K562 (cell line): ENCODE measurements around the gene LILRA2. TPM values are rescaled to one million over a fixed set of nuclear protein-coding genes. Genes with fewer than 3 reads are reported as not detected.

Experiments used
- ATAC-seq: fragments of 200-7000 bp; cut with Tn5 transposase; 3 replicates; pipeline ENCODE4 v1.9.1; 2020; ENCODE audit warnings: moderate library complexity
- BruUV-seq: library from RNA; stranded (reverse); fragments of 400-500 nt; replicated peaks from 2 replicates; lab custom pipeline; 2021; lab: Mats Ljungman, UMichigan
- CTCF ChIA-PET: fragments of 300-600 bp; formaldehyde crosslinking; extraction: SDS; loops from one replicate; lab custom pipeline; 2021; ENCODE audit warnings: low intra/inter-chr PET ratio; lab: Yijun Ruan, JAX
- POLR2A ChIA-PET: fragments of 300-600, 350-650 bp; sonication (Branson Sonifier 250); formaldehyde crosslinking; extraction: SDS; loops from one replicate; lab custom pipeline; 2021; ENCODE audit warnings: antibody characterized with exemption, inconsistent platforms; lab: Yijun Ruan, JAX
- DNase-seq, 4 experiments: peaks; one replicate each; pipeline versions ENCODE4 v3.0.0 to v3.0.0-alpha.2; 2011 to 2018; ENCODE audit warnings: low spot score in 3 of 4, mixed read lengths in 3 of 4; ENCODE audit errors: extremely low read depth in 1 of 4
- FAIRE-seq: peaks from 2 replicates; lab custom pipeline; 2011; peaks lifted over from hg19 to GRCh38; lab: Jason Lieb, UNC
- H2AFZ ChIP-seq: 2 replicates; pipeline ENCODE4 v1.6.0; 2011; ENCODE audit warnings: low read depth, low read length, control low read depth, inconsistent platforms
- H3K27ac ChIP-seq: fragments of 200-600 bp; 3 replicates; pipeline ENCODE4 v1.8.0; 2011; ENCODE audit warnings: low read depth, mild to moderate bottlenecking, control low read depth, inconsistent platforms, low read length, moderate library complexity, mixed read lengths; ENCODE audit errors: extremely low read depth
- H3K27me3 ChIP-seq, 2 experiments: fragments of 300-600 bp in 1 of 2; 2 replicates in 1 of 2; 3 replicates in 1 of 2; pipeline versions ENCODE4 v1.6.0 to v1.8.0; 2011; ENCODE audit warnings: inconsistent platforms in 2 of 2, low read length in 2 of 2, mild to moderate bottlenecking in 1 of 2, mixed read lengths in 1 of 2, moderate library complexity in 1 of 2; ENCODE audit not compliant: control insufficient read depth in 2 of 2, insufficient read depth in 2 of 2
- H3K36me3 ChIP-seq: fragments of 300-600 bp; 3 replicates; pipeline ENCODE4 v1.8.0; 2011; ENCODE audit warnings: mild to moderate bottlenecking, low read length, inconsistent platforms; ENCODE audit not compliant: control insufficient read depth, insufficient read depth
- H3K4me1 ChIP-seq, 2 experiments: fragments of 200-600 bp in 1 of 2; replicated peaks in 1 of 2; 2 replicates in 1 of 2; 3 replicates in 1 of 2; pipeline versions ENCODE4 v1.5.1 to v1.8.0; 2011; ENCODE audit warnings: inconsistent platforms in 2 of 2, low read length in 2 of 2, mild to moderate bottlenecking in 1 of 2, mixed read lengths in 1 of 2, moderate library complexity in 1 of 2; ENCODE audit not compliant: control insufficient read depth in 2 of 2, insufficient read depth in 2 of 2
- H3K4me2 ChIP-seq: 2 replicates; pipeline ENCODE4 v1.6.1; 2011; ENCODE audit warnings: low read length, control low read depth, inconsistent platforms, mixed read lengths; ENCODE audit not compliant: insufficient read depth
- H3K4me3 ChIP-seq: fragments of 200-600 bp; sonication (generic), shearing (Covaris generic); 2 replicates; pipeline ENCODE4 v1.5.1; 2016; ENCODE audit warnings: control low read depth, inconsistent platforms
- H3K79me2 ChIP-seq: fragments of 200-600 bp; 3 replicates; pipeline ENCODE4 v1.8.0; 2011; ENCODE audit warnings: low read length, inconsistent platforms; ENCODE audit not compliant: control insufficient read depth, insufficient read depth
- H3K9ac ChIP-seq, 2 experiments: 2 replicates each; pipeline versions ENCODE4 v1.6.0 to v1.6.1; 2011; ENCODE audit warnings: low read depth in 2 of 2, low read length in 2 of 2, control low read depth in 1 of 2, inconsistent platforms in 1 of 2, mild to moderate bottlenecking in 1 of 2, mixed read lengths in 1 of 2; ENCODE audit not compliant: insufficient read depth in 1 of 2
- H3K9me1 ChIP-seq: one replicate; pipeline ENCODE4 v1.6.0; 2011; ENCODE audit warnings: inconsistent platforms, mild to moderate bottlenecking, low read length, moderate library complexity; ENCODE audit not compliant: control insufficient read depth, insufficient read depth
- H3K9me3 ChIP-seq: replicated peaks from 2 replicates; pipeline ENCODE4 v1.5.1; 2011; ENCODE audit warnings: low read depth, low read length, inconsistent platforms; ENCODE audit not compliant: control insufficient read depth, insufficient read depth
- H4K20me1 ChIP-seq: replicated peaks from 2 replicates; pipeline ENCODE4 v1.6.1; 2011; ENCODE audit warnings: low read length, inconsistent platforms, mixed read lengths; ENCODE audit not compliant: control insufficient read depth, insufficient read depth
- CREM ChIP-seq: IDR thresholded peaks from 2 replicates; pipeline ENCODE4 v1.6.1; 2014; ENCODE audit warnings: antibody characterized with exemption, low read depth
- NR3C1 ChIP-seq: sonication (generic); formaldehyde crosslinking; IDR thresholded peaks from 2 replicates; pipeline ENCODE4 v1.8.1; 2022; ENCODE audit warnings: missing genetic modification reagents
- RBM17 ChIP-seq: fragments of 200-400 bp; formaldehyde crosslinking; IDR thresholded peaks from 2 replicates; pipeline ENCODE4 v1.6.1; 2017; ENCODE audit warnings: low read depth, mild to moderate bottlenecking, low read length, borderline replicate concordance
- TBL1XR1 ChIP-seq, 2 experiments: IDR thresholded peaks; 2 replicates each; pipeline ENCODE4 v1.6.1; 2012; ENCODE audit warnings: improper control_type of control experiment in 2 of 2, low read length in 2 of 2, mild to moderate bottlenecking in 1 of 2
- ZBTB9 ChIP-seq: fragments of 450-650 bp; formaldehyde crosslinking; IDR thresholded peaks from 2 replicates; pipeline ENCODE4 v1.4.0; 2020; ENCODE audit warnings: mild to moderate bottlenecking, moderate library complexity
- WGBS: fragments of 100-300 bp; shearing (Covaris generic); methylation state at CpG from one replicate; pipeline ENCODE4 v1.1.6; 2016; ENCODE audit warnings: low coverage, mixed read lengths; ENCODE audit not compliant: insufficient coverage; ENCODE audit errors: missing lambda C conversion rate; 5-methylcytosine and 5-hydroxymethylcytosine counted together
- in situ Hi-C: fragments of 300-500 bp; cut with MboI; formaldehyde crosslinking; loops from 4 replicates; pipeline ENCODE4 v1.15.0; 2018; ENCODE audit warnings: inconsistent platforms, mixed read lengths
- intact Hi-C: fragments of 100-400 bp; cut with micrococcal nuclease; formaldehyde crosslinking; loops from 2 replicates; pipeline ENCODE4 v1.14.2; 2022
- polyA plus RNA-seq, 8 experiments: library from polyadenylated mRNA; depleted of rRNA in 4 of 8; stranded (reverse) in 5 of 8; unstranded in 3 of 8; fragments of >200 nt; fragmentation: Nextera tagmentation in 2 of 8; fragmentation: Illumina TruSeq in 1 of 8; extraction: Ambion mirVana in 2 of 8; extraction: Trizol in 1 of 8; gene quantifications; 2 replicates each; pipeline versions ENCODE4 v1.2.1 to v1.2.3, GENCODE V29; 2011 to 2014; ENCODE audit warnings: inconsistent platforms in 1 of 8, missing spikeins in 1 of 8
- total RNA-seq, 7 experiments: library from RNA; depleted of rRNA in 6 of 7; stranded (reverse); fragments of >200 nt in 6 of 7; fragmentation: Illumina TruSeq in 2 of 7; extraction: Trizol in 2 of 7; gene quantifications; 2 replicates each; pipeline versions ENCODE4 v1.2.1 to v1.2.3, GENCODE V29; 2011 to 2021; ENCODE audit warnings: low replicate concordance in 1 of 7

Gene LILRA2
- total and polyA plus RNA-seq, 9 of the 15 experiments (the other 6 are each of a cell fraction or from before 2014, with no cell fraction given) = 0.32 to 2.1 (median 0.96) TPM

DNA sequence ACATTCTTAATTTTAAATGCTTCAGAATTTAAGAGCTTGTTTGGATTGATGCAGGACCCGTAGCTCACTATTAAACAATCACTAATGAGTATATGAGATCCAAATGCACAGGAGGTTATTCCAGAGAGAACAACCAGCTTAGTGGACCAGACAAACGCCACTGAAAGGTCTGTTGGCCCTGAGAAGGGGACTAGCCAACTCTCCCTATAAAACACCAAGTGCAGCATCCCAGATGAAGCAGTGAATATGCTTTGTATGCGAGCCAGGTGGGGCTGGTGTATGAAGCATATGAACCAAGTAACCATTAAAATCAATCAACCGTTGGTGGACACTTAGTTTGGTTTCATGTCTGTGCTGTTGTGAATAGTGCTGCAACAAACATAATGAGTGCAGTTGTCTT is 46.9 kb downstream of the LILRA2 start:
- POLR2A ChIA-PET = interaction anchor here (0.7 kb wide), 1 partner anchor 452 kb away, joined by 3 read pairs; no protein-coding TSS in a partner anchor

More for the DNA sequence above, 46.9 kb downstream of the LILRA2 start:
- Histone ChIP-seq H3K4me2 (no peak overlapping the region), H3K79me2 (no peaks in the 10 kb centered on the region), H3K9me1 (no peaks in the 10 kb centered on the region), H2AFZ (no peak overlapping the region), H3K36me3 (no peaks in the 10 kb centered on the region), H3K4me3 (no peak overlapping the region), H3K9me3 (no peaks in the 10 kb centered on the region), H3K27me3 (no peaks in the 10 kb centered on the region), H4K20me1 (no peaks in the 10 kb centered on the region), H3K27ac (no peak overlapping the region), H3K4me1 (no peaks in the 10 kb centered on the region), H3K9ac (no peak overlapping the region)
- TF ChIP-seq NR3C1 (CRISPR knock-in tag) (no peak), CREM (no peak), TBL1XR1 (IDR thresholded peaks at IDR 0.05; ENCODE audit: low read length in 2 of 2) (no peak), RBM17 (no peak), ZBTB9 (no peak)
- FAIRE-seq (no peak), ATAC-seq (no peak), DNase-seq (no peak)
- CTCF ChIA-PET = no interaction called here
- in situ Hi-C loops = no loop called here
- BruUV-seq = no TSS peak
- intact Hi-C loops = no loop called here
- 0% methylated on average over 4 of the region's 4 CpGs for WGBS
